Measurements from ENCODE around the gene CUBN.

Gene CUBN

DNA sequence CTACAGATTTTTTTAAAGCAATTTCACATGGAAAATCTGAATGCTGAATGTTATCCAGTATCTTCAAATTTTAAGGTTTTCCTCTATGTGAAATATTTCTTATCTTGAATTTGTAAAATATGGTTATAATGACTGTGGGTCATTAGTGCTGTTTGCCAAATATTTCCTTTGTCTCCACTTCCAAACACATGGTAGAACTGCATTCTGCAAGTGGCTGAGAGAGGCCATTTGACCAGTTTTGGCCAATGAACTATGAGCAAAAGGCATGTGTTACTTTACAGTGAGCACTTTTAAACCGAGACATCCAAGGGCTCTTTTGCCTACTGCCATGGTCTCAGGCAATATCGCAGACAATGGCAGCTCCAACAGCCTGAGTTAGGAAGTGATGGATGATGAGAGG lies 195.2 kb downstream of the CUBN start:
- in situ Hi-C loops (cut with HindIII; ENCODE audit: low sequenced_read_pairs) = no loop called here

- in situ Hi-C loops (cut with HindIII; ENCODE audit: low sequenced_read_pairs) = no loop called here
These were observed 195.8 kb downstream of the CUBN start for GRCh38 chr10:16933783-16934182.

- in situ Hi-C loops (cut with HindIII; ENCODE audit: low sequenced_read_pairs) = no loop called here
These were observed 197.7 kb downstream of the CUBN start for GRCh38 chr10:16931930-16932329.

DNA sequence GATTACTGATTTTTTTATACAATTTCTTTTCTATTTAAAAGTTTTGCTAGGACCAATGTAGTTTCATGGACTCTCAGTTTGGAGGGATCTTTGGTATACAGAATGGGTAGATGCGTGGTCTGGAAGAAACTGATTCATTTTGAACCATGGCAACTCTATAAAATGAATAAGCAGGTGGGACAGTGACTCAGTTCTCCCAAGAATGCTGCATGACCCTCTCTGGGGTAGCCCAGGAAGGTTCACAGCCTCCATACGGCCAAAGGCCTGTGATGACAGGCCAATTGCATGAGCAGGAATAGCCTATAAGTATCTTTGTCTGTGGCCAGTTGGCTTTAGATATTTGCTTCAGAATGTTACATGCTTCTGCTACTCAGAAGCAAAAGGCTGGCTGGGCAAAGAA lies 199.1 kb downstream of the CUBN start:
- in situ Hi-C loops (cut with HindIII; ENCODE audit: low sequenced_read_pairs) = no loop called here

GRCh38 chr10:16929069-16929468 lies 200.5 kb downstream of the CUBN start:
- in situ Hi-C loops (cut with HindIII; ENCODE audit: low sequenced_read_pairs) = no loop called here

GRCh38 chr10:16927546-16927945 lies 202.1 kb downstream of the CUBN start:
- in situ Hi-C loops (cut with HindIII; ENCODE audit: low sequenced_read_pairs) = no loop called here

- in situ Hi-C loops (cut with HindIII; ENCODE audit: low sequenced_read_pairs) = no loop called here
These were observed 205.9 kb downstream of the CUBN start for GRCh38 chr10:16923726-16924125.

GRCh38 chr10:16923309-16923708 lies 206.3 kb downstream of the CUBN start:
- in situ Hi-C loops (cut with HindIII; ENCODE audit: low sequenced_read_pairs) = no loop called here

DNA sequence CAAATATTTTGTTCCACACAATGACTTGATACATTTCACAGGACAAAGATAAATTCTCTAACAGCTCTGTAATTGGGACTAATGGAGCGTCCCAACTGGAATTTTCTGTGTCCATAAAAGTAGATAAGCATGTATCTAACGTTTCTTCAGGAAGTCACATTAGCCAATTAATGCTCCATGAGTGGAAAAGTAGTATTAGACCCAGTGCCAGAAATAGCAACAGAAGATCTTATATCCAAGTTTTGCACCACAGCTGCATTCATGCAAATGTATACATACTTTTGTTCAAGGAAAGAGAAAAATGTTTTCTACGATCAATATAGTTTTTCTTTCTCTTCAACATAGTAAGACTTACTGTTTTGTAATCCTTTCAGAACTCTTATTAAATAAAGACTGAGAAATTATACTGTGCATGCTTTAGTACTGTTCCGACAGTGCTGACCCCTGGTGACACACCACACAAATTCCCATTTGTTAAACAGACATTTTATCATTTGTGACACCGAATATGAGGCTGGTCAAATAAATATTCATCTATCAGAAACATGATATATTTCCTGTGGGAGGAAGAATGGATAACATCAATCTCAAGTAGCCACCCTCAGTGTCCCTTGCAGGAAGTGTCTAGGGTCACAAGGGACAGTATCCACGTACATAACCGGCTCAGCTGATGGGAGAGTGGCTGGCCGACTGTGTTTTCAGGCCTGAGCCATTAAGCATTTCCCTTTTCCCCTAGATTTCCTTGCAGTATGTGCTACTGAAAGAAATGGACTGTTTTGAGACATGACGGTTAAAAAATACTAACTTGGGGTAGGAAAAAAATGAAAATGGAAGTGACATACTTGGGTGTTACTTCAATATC lies 210.3 kb downstream of the CUBN start:
- in situ Hi-C loops (cut with HindIII; ENCODE audit: low sequenced_read_pairs) = no loop called here

- in situ Hi-C loops (cut with HindIII; ENCODE audit: low sequenced_read_pairs) = no loop called here
These were observed 213.1 kb downstream of the CUBN start for GRCh38 chr10:16916496-16916895.

- in situ Hi-C loops (cut with HindIII; ENCODE audit: low sequenced_read_pairs) = no loop called here
These were observed 214.3 kb downstream of the CUBN start for GRCh38 chr10:16915300-16915699.

- in situ Hi-C loops (cut with HindIII; ENCODE audit: low sequenced_read_pairs) = no loop called here
These were observed 216.3 kb downstream of the CUBN start for GRCh38 chr10:16913266-16913665.

DNA sequence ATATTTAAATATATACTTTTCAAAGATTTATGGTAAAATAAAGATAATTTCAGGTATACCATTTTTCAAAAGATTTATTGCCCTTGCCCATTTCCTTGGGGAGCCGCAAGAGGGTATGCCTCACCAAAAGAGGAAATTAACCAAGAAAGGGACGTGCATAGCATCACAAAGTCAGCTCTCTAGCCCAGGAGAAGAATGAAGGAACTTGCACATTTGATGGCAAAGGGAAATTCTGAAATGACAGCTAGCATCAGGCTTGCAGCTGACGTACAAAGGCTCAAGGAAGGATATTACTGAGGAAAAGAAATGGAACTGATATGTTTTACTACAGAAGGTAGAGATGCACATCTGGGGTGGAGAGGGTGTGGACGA lies 218.8 kb downstream of the CUBN start:
- in situ Hi-C loops (cut with HindIII; ENCODE audit: low sequenced_read_pairs) = no loop called here

GRCh38 chr10:16909961-16910792 lies 219.4 kb downstream of the CUBN start:
- in situ Hi-C loops (cut with HindIII; ENCODE audit: low sequenced_read_pairs) = loop anchor here (5.0 kb wide), 1 partner anchor 47 kb away; no protein-coding TSS in a partner anchor

DNA sequence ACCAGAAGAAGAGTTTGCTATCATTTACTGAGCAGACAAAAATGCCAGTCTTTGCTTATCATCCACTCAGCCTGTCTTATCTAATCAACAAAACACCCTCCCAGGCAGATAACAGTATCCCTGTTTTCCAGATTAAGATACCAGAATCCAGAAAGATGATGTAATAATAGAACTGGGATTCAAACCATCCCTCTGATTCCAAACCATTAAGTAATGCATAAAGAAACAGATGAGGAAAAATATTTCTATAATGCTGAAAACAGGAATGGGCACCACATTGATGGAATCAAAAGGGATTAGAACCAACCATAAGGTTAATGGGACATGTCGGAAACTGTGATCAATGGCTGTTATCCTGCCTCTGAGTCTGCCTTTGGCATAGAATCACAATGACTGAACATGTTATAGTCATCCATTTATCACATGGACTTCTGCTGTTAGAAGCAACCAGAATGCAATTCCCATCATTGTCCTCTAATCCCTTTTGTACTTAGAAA lies 220.3 kb downstream of the CUBN start:
- in situ Hi-C loops (cut with HindIII; ENCODE audit: low sequenced_read_pairs) = loop anchor here (5.0 kb wide), 1 partner anchor 48 kb away; no protein-coding TSS in a partner anchor

DNA sequence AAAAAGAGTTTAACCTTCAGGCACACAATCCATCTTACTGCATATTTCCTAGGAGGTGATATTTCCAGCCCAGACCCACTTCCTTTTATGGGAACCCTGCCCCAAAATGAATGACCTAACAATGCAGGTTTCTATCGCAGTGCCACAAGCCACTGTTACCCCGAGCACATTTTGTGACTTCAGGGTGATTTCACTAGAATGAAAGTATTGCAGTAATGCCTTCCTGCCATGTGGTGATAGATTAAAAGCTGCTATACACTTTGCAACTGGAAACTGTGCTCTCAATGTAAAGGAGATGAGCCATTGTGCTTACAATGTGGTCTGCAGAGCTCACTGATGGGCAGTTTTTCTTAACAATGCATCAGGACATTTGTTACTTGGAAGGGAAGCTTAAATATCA lies 221.9 kb downstream of the CUBN start:
- in situ Hi-C loops (cut with HindIII; ENCODE audit: low sequenced_read_pairs) = loop anchor here (5.0 kb wide), 1 partner anchor 50 kb away; no protein-coding TSS in a partner anchor

DNA sequence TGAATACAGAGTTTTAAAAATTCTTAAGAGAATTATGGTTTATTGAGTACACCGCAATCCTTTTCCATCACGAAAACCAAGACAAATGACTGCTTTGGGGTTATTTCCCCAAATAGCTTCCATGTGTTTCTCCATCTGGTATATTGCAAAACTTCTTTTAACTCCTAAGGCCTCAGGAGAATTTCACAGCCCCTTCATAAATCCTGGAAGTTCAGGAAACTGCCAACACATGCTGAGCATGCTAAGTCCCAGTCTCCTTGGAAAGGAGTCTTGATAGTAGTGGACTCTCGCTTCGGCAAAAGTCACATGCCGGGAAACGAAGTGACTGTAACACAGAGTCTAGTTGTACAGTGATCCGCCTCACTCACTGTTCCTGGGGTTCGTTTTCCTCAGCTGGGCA lies 224.3 kb downstream of the CUBN start:
- in situ Hi-C loops (cut with HindIII; ENCODE audit: low sequenced_read_pairs) = loop anchor here (5.0 kb wide), 1 partner anchor 52 kb away; no protein-coding TSS in a partner anchor

GRCh38 chr10:16904639-16905061 lies 225.0 kb downstream of the CUBN start:
- in situ Hi-C loops (cut with HindIII; ENCODE audit: low sequenced_read_pairs) = loop anchor here (5.0 kb wide), 1 partner anchor 53 kb away; no protein-coding TSS in a partner anchor

DNA sequence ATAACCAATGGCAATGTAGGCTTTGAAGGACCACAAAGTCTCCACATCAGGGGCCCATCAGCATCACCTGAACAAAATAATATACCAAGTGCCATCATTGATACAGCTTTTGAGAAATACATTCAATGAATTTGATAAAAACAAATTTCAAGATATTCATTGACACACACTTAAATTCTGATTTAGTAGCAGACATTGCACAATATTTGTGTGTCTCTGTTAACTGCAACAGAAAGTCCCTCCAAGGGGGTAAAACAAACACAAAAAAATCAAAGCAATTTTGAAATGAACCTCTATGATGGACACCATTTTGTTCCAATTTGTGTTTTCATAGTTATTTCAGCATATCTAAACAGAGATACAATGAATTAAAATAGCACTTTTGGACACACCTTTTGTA lies 225.6 kb downstream of the CUBN start:
- in situ Hi-C loops (cut with HindIII; ENCODE audit: low sequenced_read_pairs) = no loop called here

DNA sequence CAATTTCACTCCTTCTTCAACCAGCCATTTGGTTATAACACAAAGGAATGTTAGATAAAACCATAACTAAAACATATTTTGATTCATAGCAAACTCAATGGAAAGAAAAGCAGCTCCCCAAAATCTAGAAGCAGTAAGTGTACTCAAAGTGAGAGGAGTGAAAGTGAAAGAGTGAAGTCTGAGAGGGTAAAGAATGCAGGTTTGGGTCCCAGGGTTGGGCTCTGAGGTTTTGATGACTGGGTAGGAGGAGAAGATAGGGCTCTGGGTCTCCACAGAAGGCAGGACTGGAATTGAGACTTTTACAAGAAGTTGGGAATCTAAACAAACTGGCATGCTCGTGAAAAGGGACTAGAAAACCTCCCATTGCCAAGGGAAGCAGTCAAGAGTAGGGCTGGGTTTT lies 227.0 kb downstream of the CUBN start:
- in situ Hi-C loops (cut with HindIII; ENCODE audit: low sequenced_read_pairs) = no loop called here

DNA sequence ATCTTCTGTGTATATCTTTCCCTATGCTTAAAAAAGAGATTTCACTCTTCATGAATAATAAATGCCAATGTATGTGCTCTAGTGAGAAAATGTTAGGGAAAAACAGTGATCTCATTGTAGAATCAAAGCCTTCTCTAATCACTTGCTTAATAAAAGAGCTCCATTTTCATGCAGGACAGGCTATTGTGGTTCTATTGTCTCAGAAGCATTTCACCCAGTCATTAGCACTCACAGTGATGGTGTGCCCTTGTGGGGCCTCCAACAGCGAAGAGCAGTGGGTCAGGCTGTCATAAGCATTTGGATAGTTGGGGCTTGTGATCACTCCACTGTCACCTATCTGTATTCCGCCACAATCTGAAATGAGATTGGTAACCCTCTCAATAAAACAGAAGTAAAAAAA lies 228.5 kb downstream of the CUBN start:
- in situ Hi-C loops (cut with HindIII; ENCODE audit: low sequenced_read_pairs) = no loop called here
